Stimulated activated CD8-positive, alpha-beta memory T cell treated with anti-CD3 and anti-CD28 coated beads, Interleukin-7, amount 100 ng/mL, for 1 hour (primary cell): Measurements from ENCODE around the gene CEP63.
"Not testable (repeated sequence)": the region's sequence is repeated elsewhere in the genome, so short reads cannot be mapped to it uniquely, and the experiment has no call there.

ENCODE experiments used
- DNase-seq, 2 donors: peaks; one replicate each; pipeline ENCODE4 v3.0.0-alpha.2; 2020; ENCODE audit warnings: low read depth in 2 of 2

The CEP63 gene

GRCh38 chr3:134516905-134517304 is 31.0 kb downstream of the CEP63 start:
- DNase-seq = no peak

- DNase-seq = no peak
Measured at GRCh38 chr3:134517791-134518190, 31.9 kb downstream of the CEP63 start.

GRCh38 chr3:134522541-134522940 is 36.7 kb downstream of the CEP63 start:
- no peak for DNase-seq

- no peak for DNase-seq
Measured at GRCh38 chr3:134525293-134525692, 39.4 kb downstream of the CEP63 start.

- DNase-seq = no peak
Measured at GRCh38 chr3:134526319-134526718, 40.5 kb downstream of the CEP63 start.

GRCh38 chr3:134527037-134527436 is 41.2 kb downstream of the CEP63 start:
- DNase-seq = no peak

- DNase-seq = no peak
Measured at GRCh38 chr3:134527538-134528186, 41.8 kb downstream of the CEP63 start.

GRCh38 chr3:134533493-134533892 is 47.6 kb downstream of the CEP63 start:
- DNase-seq = no peak

GRCh38 chr3:134535186-134535970 is 49.5 kb downstream of the CEP63 start:
- no peak for DNase-seq

- no peak for DNase-seq
Measured at GRCh38 chr3:134536781-134537180, 50.9 kb downstream of the CEP63 start.

GRCh38 chr3:134542287-134542958 is 56.6 kb downstream of the CEP63 start:
- DNase-seq = no peak

GRCh38 chr3:134543113-134543512 is 57.3 kb downstream of the CEP63 start:
- no peak for DNase-seq

GRCh38 chr3:134544316-134544715 is 58.5 kb downstream of the CEP63 start:
- DNase-seq = no peak

- DNase-seq = not testable (repeated sequence)
Measured at GRCh38 chr3:134544783-134545182, 58.9 kb downstream of the CEP63 start.

GRCh38 chr3:134545818-134546217 is 60.0 kb downstream of the CEP63 start:
- no peak for DNase-seq

GRCh38 chr3:134552784-134553183 is 66.9 kb downstream of the CEP63 start:
- DNase-seq = no peak

GRCh38 chr3:134559591-134559990 is 73.7 kb downstream of the CEP63 start:
- DNase-seq = no peak

- DNase-seq = no peak
Measured at GRCh38 chr3:134562055-134562454, 76.2 kb downstream of the CEP63 start.

- no peak for DNase-seq
Measured at GRCh38 chr3:134563601-134564000, 77.7 kb downstream of the CEP63 start.

- no peak for DNase-seq
Measured at GRCh38 chr3:134564991-134565390, 79.1 kb downstream of the CEP63 start.

GRCh38 chr3:134567605-134568004 is 81.7 kb downstream of the CEP63 start:
- DNase-seq = no peak

- no peak for DNase-seq
Measured at GRCh38 chr3:134568790-134569189, 82.9 kb downstream of the CEP63 start.

GRCh38 chr3:134569899-134570298 is 84.0 kb downstream of the CEP63 start:
- DNase-seq = not testable (repeated sequence)
